ENCODE measurements around the gene AP5S1. TPM values are rescaled to one million over a fixed set of nuclear protein-coding genes. Genes with fewer than 3 reads are reported as not detected.

The AP5S1 gene
- total and polyA plus RNA-seq, 2 of the 13 experiments (the other 11 are each of a cell fraction or from before 2014, with no cell fraction given): 7.9 to 23.2 TPM

DNA sequence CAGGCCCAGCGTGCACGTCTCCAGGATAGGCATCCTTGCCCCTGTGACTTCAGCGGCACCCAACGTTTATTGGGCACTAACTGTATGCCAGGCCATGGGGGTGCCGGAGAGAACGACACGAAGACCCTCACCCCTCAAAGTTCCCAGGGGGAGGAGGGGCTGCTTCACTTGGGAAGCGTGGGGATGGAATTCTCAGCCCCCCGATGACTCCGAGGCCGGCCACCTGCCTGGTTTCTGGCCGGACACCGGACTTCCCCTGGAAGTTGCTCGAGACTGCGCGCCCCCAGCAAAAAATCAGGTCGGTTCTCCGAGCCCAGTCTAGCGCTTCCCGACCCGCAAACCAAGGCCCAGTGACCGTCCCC, 26.0 kb downstream of the AP5S1 start (continued):
- TF ChIP-seq, protein P1, sequence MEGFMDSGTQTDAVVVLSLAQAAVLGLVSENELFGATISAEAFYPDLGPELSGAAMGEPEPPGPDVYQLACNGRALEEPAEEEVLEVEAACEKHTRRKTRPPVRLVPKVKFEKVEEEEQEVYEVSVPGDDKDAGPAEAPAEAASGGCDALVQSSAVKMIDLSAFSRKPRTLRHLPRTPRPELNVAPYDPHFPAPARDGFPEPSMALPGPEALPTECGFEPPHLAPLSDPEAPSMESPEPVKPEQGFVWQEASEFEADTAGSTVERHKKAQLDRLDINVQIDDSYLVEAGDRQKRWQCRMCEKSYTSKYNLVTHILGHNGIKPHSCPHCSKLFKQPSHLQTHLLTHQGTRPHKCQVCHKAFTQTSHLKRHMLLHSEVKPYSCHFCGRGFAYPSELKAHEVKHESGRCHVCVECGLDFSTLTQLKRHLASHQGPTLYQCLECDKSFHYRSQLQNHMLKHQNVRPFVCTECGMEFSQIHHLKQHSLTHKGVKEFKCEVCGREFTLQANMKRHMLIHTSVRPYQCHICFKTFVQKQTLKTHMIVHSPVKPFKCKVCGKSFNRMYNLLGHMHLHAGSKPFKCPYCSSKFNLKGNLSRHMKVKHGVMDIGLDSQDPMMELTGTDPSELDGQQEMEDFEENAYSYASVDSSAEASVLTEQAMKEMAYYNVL (CRISPR knock-in tag; IDR thresholded peaks at IDR 0.05; ENCODE audit: borderline replicate concordance): peak; percentile 36; the same call in 1 of the 2 replicates
- TF ChIP-seq ZNF496 (CRISPR knock-in tag; IDR thresholded peaks at IDR 0.05; ENCODE audit: insufficient replicate concordance) (no peak), ZFP90 (CRISPR knock-in tag; IDR thresholded peaks at IDR 0.05; ENCODE audit: borderline replicate concordance) (0 out of 2 replicates have a peak, but pooled peaks have one; percentile 27), ZNF24 (IDR thresholded peaks at IDR 0.05) (no peak), DR1 (CRISPR knock-in tag; IDR thresholded peaks at IDR 0.05) (no peak), GABPA (IDR thresholded peaks at IDR 0.05; ENCODE audit: low read depth, low read length) (no peak), GABPA (CRISPR knock-in tag; IDR thresholded peaks at IDR 0.05; ENCODE audit: low read depth) (no peak), ZBTB42 (CRISPR knock-in tag; IDR thresholded peaks at IDR 0.05) (no peak), ZNF879 (CRISPR knock-in tag; IDR thresholded peaks at IDR 0.05) (no peak), SOX13 (IDR thresholded peaks at IDR 0.05) (no peak), SOX13 (CRISPR knock-in tag; conservative IDR thresholded peaks at IDR 0.05 in 1 of 2, IDR thresholded peaks at IDR 0.05 in 1 of 2) (0 out of 4 replicates have a peak, but pooled peaks of 1 of the 2 experiments have one; percentile 49), ZNF749 (CRISPR knock-in tag; IDR thresholded peaks at IDR 0.05; ENCODE audit: borderline replicate concordance) (no peak), NFATC3 (CRISPR knock-in tag; IDR thresholded peaks at IDR 0.05) (peak; percentile 83; the same call in 1 of the 2 replicates), CAMTA2 (CRISPR knock-in tag; IDR thresholded peaks at IDR 0.05; ENCODE audit: borderline replicate concordance) (0 out of 2 replicates have a peak, but pooled peaks have one; percentile 7), CREB1 (IDR thresholded peaks at IDR 0.05) (no peak), CREB1 (CRISPR knock-in tag; IDR thresholded peaks at IDR 0.05) (no peak), SATB2 (CRISPR knock-in tag; IDR thresholded peaks at IDR 0.05) (peak; percentile 93; the same call in 1 of the 2 replicates), LBX2 (CRISPR knock-in tag; IDR thresholded peaks at IDR 0.05; ENCODE audit: borderline replicate concordance) (peak; percentile 20), KMT2A (CRISPR knock-in tag; IDR thresholded peaks at IDR 0.05) (no peak; the same call in 1 of the 2 replicates), ZNF570 (CRISPR knock-in tag; IDR thresholded peaks at IDR 0.05; ENCODE audit: borderline replicate concordance) (no peak), ZNF569 (CRISPR knock-in tag; IDR thresholded peaks at IDR 0.05; ENCODE audit: borderline replicate concordance) (no peak)
- TF ChIP-seq, protein P2, sequence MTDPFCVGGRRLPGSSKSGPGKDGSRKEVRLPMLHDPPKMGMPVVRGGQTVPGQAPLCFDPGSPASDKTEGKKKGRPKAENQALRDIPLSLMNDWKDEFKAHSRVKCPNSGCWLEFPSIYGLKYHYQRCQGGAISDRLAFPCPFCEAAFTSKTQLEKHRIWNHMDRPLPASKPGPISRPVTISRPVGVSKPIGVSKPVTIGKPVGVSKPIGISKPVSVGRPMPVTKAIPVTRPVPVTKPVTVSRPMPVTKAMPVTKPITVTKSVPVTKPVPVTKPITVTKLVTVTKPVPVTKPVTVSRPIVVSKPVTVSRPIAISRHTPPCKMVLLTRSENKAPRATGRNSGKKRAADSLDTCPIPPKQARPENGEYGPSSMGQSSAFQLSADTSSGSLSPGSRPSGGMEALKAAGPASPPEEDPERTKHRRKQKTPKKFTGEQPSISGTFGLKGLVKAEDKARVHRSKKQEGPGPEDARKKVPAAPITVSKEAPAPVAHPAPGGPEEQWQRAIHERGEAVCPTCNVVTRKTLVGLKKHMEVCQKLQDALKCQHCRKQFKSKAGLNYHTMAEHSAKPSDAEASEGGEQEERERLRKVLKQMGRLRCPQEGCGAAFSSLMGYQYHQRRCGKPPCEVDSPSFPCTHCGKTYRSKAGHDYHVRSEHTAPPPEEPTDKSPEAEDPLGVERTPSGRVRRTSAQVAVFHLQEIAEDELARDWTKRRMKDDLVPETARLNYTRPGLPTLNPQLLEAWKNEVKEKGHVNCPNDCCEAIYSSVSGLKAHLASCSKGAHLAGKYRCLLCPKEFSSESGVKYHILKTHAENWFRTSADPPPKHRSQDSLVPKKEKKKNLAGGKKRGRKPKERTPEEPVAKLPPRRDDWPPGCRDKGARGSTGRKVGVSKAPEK (CRISPR knock-in tag; IDR thresholded peaks at IDR 0.05; ENCODE audit: borderline replicate concordance): no peak
- TF ChIP-seq, protein P3, sequence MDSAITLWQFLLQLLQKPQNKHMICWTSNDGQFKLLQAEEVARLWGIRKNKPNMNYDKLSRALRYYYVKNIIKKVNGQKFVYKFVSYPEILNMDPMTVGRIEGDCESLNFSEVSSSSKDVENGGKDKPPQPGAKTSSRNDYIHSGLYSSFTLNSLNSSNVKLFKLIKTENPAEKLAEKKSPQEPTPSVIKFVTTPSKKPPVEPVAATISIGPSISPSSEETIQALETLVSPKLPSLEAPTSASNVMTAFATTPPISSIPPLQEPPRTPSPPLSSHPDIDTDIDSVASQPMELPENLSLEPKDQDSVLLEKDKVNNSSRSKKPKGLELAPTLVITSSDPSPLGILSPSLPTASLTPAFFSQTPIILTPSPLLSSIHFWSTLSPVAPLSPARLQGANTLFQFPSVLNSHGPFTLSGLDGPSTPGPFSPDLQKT (CRISPR knock-in tag; IDR thresholded peaks at IDR 0.05; ENCODE audit: borderline replicate concordance): peak; percentile 76
- TF ChIP-seq, protein P4, sequence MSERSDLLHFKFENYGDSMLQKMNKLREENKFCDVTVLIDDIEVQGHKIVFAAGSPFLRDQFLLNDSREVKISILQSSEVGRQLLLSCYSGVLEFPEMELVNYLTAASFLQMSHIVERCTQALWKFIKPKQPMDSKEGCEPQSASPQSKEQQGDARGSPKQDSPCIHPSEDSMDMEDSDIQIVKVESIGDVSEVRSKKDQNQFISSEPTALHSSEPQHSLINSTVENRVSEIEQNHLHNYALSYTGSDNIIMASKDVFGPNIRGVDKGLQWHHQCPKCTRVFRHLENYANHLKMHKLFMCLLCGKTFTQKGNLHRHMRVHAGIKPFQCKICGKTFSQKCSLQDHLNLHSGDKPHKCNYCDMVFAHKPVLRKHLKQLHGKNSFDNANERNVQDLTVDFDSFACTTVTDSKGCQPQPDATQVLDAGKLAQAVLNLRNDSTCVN (CRISPR knock-in tag; IDR thresholded peaks at IDR 0.05; ENCODE audit: borderline replicate concordance): no peak; the same call in 1 of the 2 replicates

Data from HepG2 (cell line).